HCT116 (cell line): ENCODE results near the gene DUXB. TPM values are rescaled to one million over a fixed set of nuclear protein-coding genes. Genes with fewer than 3 reads are reported as not detected.

Source experiments
- ATAC-seq: fragments of 200-7000 bp; cut with Tn5 transposase; 2 replicates; pipeline ENCODE4 v1.9.1; 2020; ENCODE audit warnings: mild to moderate bottlenecking, moderate library complexity
- BruUV-seq: library from RNA; stranded (reverse); fragments of 400-500 nt; replicated peaks from 2 replicates; lab custom pipeline; 2021; lab: Mats Ljungman, UMichigan
- CTCF ChIA-PET: fragments of 300-600 bp; sonication (Branson Sonifier 250); formaldehyde crosslinking; loops from one replicate; lab custom pipeline; 2021; ENCODE audit warnings: antibody characterized with exemption; lab: Charles Lee
- POLR2A ChIA-PET: fragments of 300-600, 350-600 bp; sonication (Branson Sonifier 250); formaldehyde crosslinking; loops from one replicate; lab custom pipeline; 2021; ENCODE audit warnings: antibody characterized with exemption; lab: Charles Lee
- RAD21 ChIA-PET, 2 experiments: fragments of 300-600 bp; sonication (Branson Sonifier 250); formaldehyde crosslinking; loops; one replicate each; lab custom pipeline; 2023; ENCODE audit warnings: low total read pairs in 2 of 2; ENCODE audit not compliant: uncharacterized antibody in 2 of 2, unreplicated experiment in 2 of 2, low non-redundant PET in 1 of 2; lab: Charles Lee
- DNase-seq: peaks from one replicate; pipeline ENCODE4 v3.0.0-alpha.2; 2010; ENCODE audit warnings: low read depth, low spot score
- H2AFZ ChIP-seq: fragments of 200-600 bp; shearing (Covaris generic), sonication (generic); 2 replicates; pipeline ENCODE4 v1.6.1; 2017; ENCODE audit warnings: low read depth, mixed run types, mixed read lengths, antibody characterized with exemption, low read length; ENCODE audit not compliant: poor library complexity, severe bottlenecking
- H3K27ac ChIP-seq: 2 replicates; pipeline ENCODE4 v1.5.1; 2012; ENCODE audit warnings: low read depth, low read length
- H3K27me3 ChIP-seq: fragments of 200-600 bp; sonication (generic); 2 replicates; pipeline ENCODE4 v1.6.1; 2016; ENCODE audit warnings: mixed run types, low read length, mixed read lengths; ENCODE audit not compliant: insufficient read depth
- H3K36me3 ChIP-seq, 2 experiments: fragments of 200-500 bp in 1 of 2; fragments of 200-600 bp in 1 of 2; sonication (Bioruptor generic) in 1 of 2; sonication (generic) in 1 of 2; 2 replicates each; pipeline versions ENCODE4 v1.5.1 to v1.6.1; 2014 to 2016; ENCODE audit warnings: low read length in 2 of 2, inconsistent platforms in 1 of 2, mixed read lengths in 1 of 2, mixed run types in 1 of 2; ENCODE audit not compliant: insufficient read depth in 2 of 2, control insufficient read depth in 1 of 2
- H3K4me1 ChIP-seq, 2 experiments: fragments of 200-600 bp in 1 of 2; sonication (generic) in 1 of 2; 2 replicates each; pipeline versions ENCODE4 v1.5.1 to v1.6.1; 2012 to 2017; ENCODE audit warnings: low read length in 2 of 2, inconsistent platforms in 1 of 2, mild to moderate bottlenecking in 1 of 2, mixed read lengths in 1 of 2, mixed run types in 1 of 2, moderate library complexity in 1 of 2; ENCODE audit not compliant: insufficient read depth in 2 of 2, control insufficient read depth in 1 of 2
- H3K4me2 ChIP-seq: fragments of 200-600 bp; sonication (generic); 2 replicates; pipeline ENCODE4 v1.6.1; 2017; ENCODE audit warnings: mixed run types, low read length, mixed read lengths
- H3K4me3 ChIP-seq, 2 experiments: fragments of 200-600 bp in 1 of 2; sonication (generic) in 1 of 2; replicated peaks in 1 of 2; 2 replicates each; pipeline ENCODE4 v1.5.1; 2011 to 2016; ENCODE audit warnings: low read length in 2 of 2, control low read depth in 1 of 2, low read depth in 1 of 2, mild to moderate bottlenecking in 1 of 2, mixed read lengths in 1 of 2, mixed run types in 1 of 2
- H3K79me2 ChIP-seq: fragments of 200-600 bp; sonication (generic); 2 replicates; pipeline ENCODE4 v1.6.1; 2017; ENCODE audit warnings: mild to moderate bottlenecking, mixed run types, low read length, moderate library complexity, mixed read lengths; ENCODE audit not compliant: insufficient read depth
- H3K9ac ChIP-seq: fragments of 200-600 bp; sonication (generic); 2 replicates; pipeline ENCODE4 v1.6.1; 2016; ENCODE audit warnings: low read length, mixed read lengths
- H3K9me2 ChIP-seq: fragments of 200-600 bp; sonication (generic), shearing (Covaris generic); 2 replicates; pipeline ENCODE4 v1.6.1; 2017; ENCODE audit warnings: mixed run types, mild to moderate bottlenecking, moderate library complexity; ENCODE audit not compliant: insufficient read depth
- H3K9me3 ChIP-seq, 2 experiments: fragments of 200-500 bp in 1 of 2; fragments of 200-600 bp in 1 of 2; sonication (Bioruptor generic) in 1 of 2; sonication (generic) in 1 of 2; 2 replicates each; pipeline ENCODE4 v1.6.1; 2014 to 2017; ENCODE audit warnings: low read length in 2 of 2, mixed read lengths in 2 of 2, inconsistent platforms in 1 of 2, low read depth in 1 of 2, mild to moderate bottlenecking in 1 of 2, mixed run types in 1 of 2, moderate library complexity in 1 of 2; ENCODE audit not compliant: control insufficient read depth in 1 of 2, insufficient read depth in 1 of 2
- H4K20me1 ChIP-seq: fragments of 200-600 bp; sonication (generic), shearing (Covaris generic); 2 replicates; pipeline ENCODE4 v1.6.1; 2017; ENCODE audit warnings: mixed run types, mild to moderate bottlenecking, moderate library complexity; ENCODE audit not compliant: insufficient read depth
- ATF3 ChIP-seq: IDR thresholded peaks from 2 replicates; pipeline ENCODE4 v1.6.1; 2012
- CBX3 ChIP-seq: IDR thresholded peaks from 2 replicates; pipeline ENCODE4 v1.6.1; 2012; ENCODE audit warnings: low read depth
- CTCF ChIP-seq, 3 experiments: fragments of 200-600 bp in 1 of 3; sonication (generic) in 1 of 3; IDR thresholded peaks in 2 of 3; conservative IDR thresholded peaks in 1 of 3; 2 replicates each; pipeline ENCODE4 v1.5.1; 2012 to 2017; ENCODE audit warnings: low read depth in 2 of 3, low read length in 2 of 3, antibody characterized with exemption in 1 of 3, borderline replicate concordance in 1 of 3, control low read depth in 1 of 3, mild to moderate bottlenecking in 1 of 3, mixed read lengths in 1 of 3, mixed run types in 1 of 3, moderate library complexity in 1 of 3; ENCODE audit not compliant: insufficient read depth in 1 of 3
- EZH2 ChIP-seq: fragments of 200-600 bp; sonication (generic); IDR thresholded peaks from 2 replicates; pipeline ENCODE4 v1.6.1; 2017; ENCODE audit warnings: antibody characterized with exemption, mixed run types
- EZH2phosphoT487 ChIP-seq: fragments of 200-600 bp; IDR thresholded peaks from 2 replicates; pipeline ENCODE4 v1.6.1; 2018; ENCODE audit warnings: antibody characterized with exemption, borderline replicate concordance
- POLR2AphosphoS5 ChIP-seq: IDR thresholded peaks from 2 replicates; pipeline ENCODE4 v1.6.1; 2011; ENCODE audit warnings: mild to moderate bottlenecking, low read depth, low read length, moderate library complexity
- RAD21 ChIP-seq: IDR thresholded peaks from 2 replicates; pipeline ENCODE4 v1.6.1; 2012; ENCODE audit warnings: low read depth, mild to moderate bottlenecking
- SIN3A ChIP-seq: IDR thresholded peaks from 2 replicates; pipeline ENCODE4 v1.6.1; 2012; ENCODE audit warnings: low read depth
- SP1 ChIP-seq: IDR thresholded peaks from 2 replicates; pipeline ENCODE4 v1.6.1; 2012; ENCODE audit warnings: low read depth
- intact Hi-C: fragments of 100-400 bp; cut with micrococcal nuclease; formaldehyde crosslinking; loops from 2 replicates; pipeline ENCODE4 v1.10.0; 2022
- total RNA-seq: library from RNA; stranded (reverse); gene quantifications from one replicate; pipeline ENCODE4 v1.2.1, GENCODE V29; 2021; ENCODE audit not compliant: unreplicated experiment
- TF ChIP-seq, protein P1 (sequence below): IDR thresholded peaks from 2 replicates; pipeline ENCODE4 v1.6.1; 2012; ENCODE audit warnings: low read depth

The DUXB gene
- total RNA-seq, 1 experiment from 2014 or later: not detected

DNA sequence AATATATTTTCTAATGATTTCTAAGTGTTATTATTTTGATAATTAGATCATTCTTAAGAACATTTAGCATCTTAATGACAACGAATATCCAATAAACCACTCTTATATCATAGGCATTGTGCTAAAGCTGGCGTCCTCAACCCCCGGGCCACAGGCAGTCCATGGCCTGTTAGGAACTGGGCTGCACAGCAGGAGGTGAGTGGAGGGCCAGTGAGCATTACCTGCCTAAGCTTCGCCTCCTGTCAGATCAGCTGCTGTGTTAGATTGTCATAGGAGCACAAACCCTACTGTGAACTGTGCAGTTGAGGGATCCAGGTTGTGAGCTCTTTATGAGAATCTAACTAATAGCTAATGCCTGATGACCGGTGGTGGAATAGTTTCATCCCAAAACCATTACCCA, 3.7 kb downstream of the DUXB start (continued):
- TF ChIP-seq, protein P1, sequence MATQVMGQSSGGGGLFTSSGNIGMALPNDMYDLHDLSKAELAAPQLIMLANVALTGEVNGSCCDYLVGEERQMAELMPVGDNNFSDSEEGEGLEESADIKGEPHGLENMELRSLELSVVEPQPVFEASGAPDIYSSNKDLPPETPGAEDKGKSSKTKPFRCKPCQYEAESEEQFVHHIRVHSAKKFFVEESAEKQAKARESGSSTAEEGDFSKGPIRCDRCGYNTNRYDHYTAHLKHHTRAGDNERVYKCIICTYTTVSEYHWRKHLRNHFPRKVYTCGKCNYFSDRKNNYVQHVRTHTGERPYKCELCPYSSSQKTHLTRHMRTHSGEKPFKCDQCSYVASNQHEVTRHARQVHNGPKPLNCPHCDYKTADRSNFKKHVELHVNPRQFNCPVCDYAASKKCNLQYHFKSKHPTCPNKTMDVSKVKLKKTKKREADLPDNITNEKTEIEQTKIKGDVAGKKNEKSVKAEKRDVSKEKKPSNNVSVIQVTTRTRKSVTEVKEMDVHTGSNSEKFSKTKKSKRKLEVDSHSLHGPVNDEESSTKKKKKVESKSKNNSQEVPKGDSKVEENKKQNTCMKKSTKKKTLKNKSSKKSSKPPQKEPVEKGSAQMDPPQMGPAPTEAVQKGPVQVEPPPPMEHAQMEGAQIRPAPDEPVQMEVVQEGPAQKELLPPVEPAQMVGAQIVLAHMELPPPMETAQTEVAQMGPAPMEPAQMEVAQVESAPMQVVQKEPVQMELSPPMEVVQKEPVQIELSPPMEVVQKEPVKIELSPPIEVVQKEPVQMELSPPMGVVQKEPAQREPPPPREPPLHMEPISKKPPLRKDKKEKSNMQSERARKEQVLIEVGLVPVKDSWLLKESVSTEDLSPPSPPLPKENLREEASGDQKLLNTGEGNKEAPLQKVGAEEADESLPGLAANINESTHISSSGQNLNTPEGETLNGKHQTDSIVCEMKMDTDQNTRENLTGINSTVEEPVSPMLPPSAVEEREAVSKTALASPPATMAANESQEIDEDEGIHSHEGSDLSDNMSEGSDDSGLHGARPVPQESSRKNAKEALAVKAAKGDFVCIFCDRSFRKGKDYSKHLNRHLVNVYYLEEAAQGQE: no peak
- TF ChIP-seq POLR2AphosphoS5: no peak
- TF ChIP-seq, all 23 proteins: peak for 0

GRCh38 chr16:75695708-75696107, 5.6 kb downstream of the DUXB start:
- Histone ChIP-seq H3K4me2 (no peak overlapping the region), H3K4me3 (no peak overlapping the region), H2AFZ (no peak overlapping the region), H3K27me3 (no peaks in the 10 kb centered on the region), H3K9me2 (no peaks in the 10 kb centered on the region), H4K20me1 (no peaks in the 10 kb centered on the region), H3K9ac (no peak overlapping the region), H3K9me3 (no peaks in the 10 kb centered on the region), H3K79me2 (no peaks in the 10 kb centered on the region), H3K36me3 (no peaks in the 10 kb centered on the region), H3K27ac (no peak overlapping the region), H3K4me1 (no peaks in the 10 kb centered on the region)
- intact Hi-C loops: no loop called here
- no peak for TF ChIP-seq EZH2
- no peak for TF ChIP-seq EZH2phosphoT487
- no peak for TF ChIP-seq ATF3
- peak; percentile 13 to 52 (median 51); a peak in 4 of 6 replicates for TF ChIP-seq CTCF (IDR thresholded peaks at IDR 0.05 in 2 of 3, conservative IDR thresholded peaks at IDR 0.05 in 1 of 3; ENCODE audit: borderline replicate concordance in 1 of 3, insufficient read depth in 1 of 3, low read depth in 2 of 3, low read length in 2 of 3)
- no peak for TF ChIP-seq SP1
- no peak for TF ChIP-seq CBX3
- TF ChIP-seq SIN3A: no peak
- TF ChIP-seq RAD21: 0 out of 2 replicates have a peak, but pooled peaks have one; percentile 4
- TF ChIP-seq, protein P1: no peak
- CTCF ChIA-PET: no interaction called here
- POLR2A ChIA-PET: no interaction called here
- BruUV-seq: no TSS peak
- RAD21 ChIA-PET: no interaction called here
- ATAC-seq: peak; percentile 55
- DNase-seq: peak; percentile 19
